IMR-90 (cell line): Measurements from ENCODE around the gene ADCY4. TPM values are rescaled to one million over a fixed set of nuclear protein-coding genes. Genes with fewer than 3 reads are reported as not detected.

Experiments used
- ATAC-seq: fragments of 200-7000 bp; cut with Tn5 transposase; 2 replicates; pipeline ENCODE4 v1.9.1; 2020; ENCODE audit warnings: low read depth, mild to moderate bottlenecking, moderate library complexity
- BruUV-seq: library from RNA; stranded (reverse); fragments of 400-500 nt; replicated peaks from 2 replicates; lab custom pipeline; 2021; lab: Mats Ljungman, UMichigan
- CTCF ChIA-PET: fragments of 300-600 bp; formaldehyde crosslinking; extraction: SDS; loops from one replicate; lab custom pipeline; 2021; ENCODE audit warnings: antibody characterized with exemption; lab: Yijun Ruan, JAX
- POLR2A ChIA-PET: fragments of 300-600 bp; sonication (Branson Sonifier 250); formaldehyde crosslinking; loops from one replicate; lab custom pipeline; 2022; ENCODE audit warnings: antibody characterized with exemption; ENCODE audit not compliant: unreplicated experiment; lab: Charles Lee
- DNase-seq: peaks from one replicate; pipeline ENCODE4 v3.0.0; 2013
- H2AFZ ChIP-seq: replicated peaks from 2 replicates; pipeline ENCODE3; 2013; ENCODE audit warnings: low read length, mild to moderate bottlenecking; ENCODE audit not compliant: poor library complexity
- H2AK5ac ChIP-seq: 2 replicates; pipeline ENCODE4 v1.6.1; 2013; ENCODE audit warnings: low read depth, low read length, inconsistent platforms
- H2AK9ac ChIP-seq: replicated peaks from 2 replicates; pipeline ENCODE3; 2013; ENCODE audit warnings: mild to moderate bottlenecking, low read depth, low read length, moderate library complexity; ENCODE audit not compliant: poor library complexity
- H2BK120ac ChIP-seq: 2 replicates; pipeline ENCODE4 v1.6.1; 2013; ENCODE audit warnings: low read depth, low read length, inconsistent platforms
- H2BK15ac ChIP-seq: 3 replicates; pipeline ENCODE4 v1.6.1; 2013; ENCODE audit warnings: low read depth, low read length, inconsistent platforms
- H2BK20ac ChIP-seq: 2 replicates; pipeline ENCODE4 v1.6.1; 2013; ENCODE audit warnings: low read depth, mild to moderate bottlenecking, inconsistent platforms, low read length, moderate library complexity
- H2BK5ac ChIP-seq: 2 replicates; pipeline ENCODE4 v1.6.1; 2013; ENCODE audit warnings: mild to moderate bottlenecking, low read depth, low read length, inconsistent platforms; ENCODE audit not compliant: poor library complexity, severe bottlenecking
- H3K14ac ChIP-seq: replicated peaks from 2 replicates; pipeline ENCODE4 v1.6.1; 2013; ENCODE audit warnings: low read depth, low read length, inconsistent platforms
- H3K18ac ChIP-seq: 2 replicates; pipeline ENCODE4 v1.6.1; 2013; ENCODE audit warnings: low read depth, low read length, control low read depth
- H3K23ac ChIP-seq: 2 replicates; pipeline ENCODE4 v1.6.1; 2013; ENCODE audit warnings: low read depth, low read length, inconsistent platforms
- H3K27ac ChIP-seq: 2 replicates; pipeline ENCODE4 v1.5.1; 2013; ENCODE audit warnings: mild to moderate bottlenecking, control low read depth, low read length; ENCODE audit not compliant: insufficient read depth
- H3K27me3 ChIP-seq: 2 replicates; pipeline ENCODE4 v1.6.1; 2013; ENCODE audit warnings: low read length; ENCODE audit not compliant: control insufficient read depth, insufficient read depth
- H3K36me3 ChIP-seq: 2 replicates; pipeline ENCODE4 v1.6.1; 2013; ENCODE audit warnings: low read length, mixed read lengths; ENCODE audit not compliant: control insufficient read depth, insufficient read depth
- H3K4ac ChIP-seq: 2 replicates; pipeline ENCODE4 v1.6.1; 2013; ENCODE audit warnings: low read depth, low read length, inconsistent platforms
- H3K4me1 ChIP-seq: 2 replicates; pipeline ENCODE4 v1.6.1; 2013; ENCODE audit warnings: low read length, mixed read lengths; ENCODE audit not compliant: control insufficient read depth, insufficient read depth
- H3K4me2 ChIP-seq: 2 replicates; pipeline ENCODE4 v1.6.1; 2013; ENCODE audit warnings: low read depth, mild to moderate bottlenecking, control low read depth, low read length, moderate library complexity
- H3K4me3 ChIP-seq: 2 replicates; pipeline ENCODE4 v1.5.1; 2013; ENCODE audit warnings: low read depth, mild to moderate bottlenecking, control low read depth, low read length, moderate library complexity; ENCODE audit not compliant: insufficient read depth
- H3K56ac ChIP-seq: 2 replicates; pipeline ENCODE4 v1.6.1; 2013; ENCODE audit warnings: low read length, inconsistent platforms; ENCODE audit not compliant: insufficient read depth; ENCODE audit errors: extremely low read depth
- H3K79me1 ChIP-seq, 2 experiments: 2 replicates each; pipeline ENCODE4 v1.6.1; 2013; ENCODE audit warnings: low read length in 2 of 2, inconsistent platforms in 1 of 2, low read depth in 1 of 2
- H3K9ac ChIP-seq: 2 replicates; pipeline ENCODE4 v1.6.1; 2013; ENCODE audit warnings: low read depth, low read length, control low read depth
- H3K9me1 ChIP-seq: 2 replicates; pipeline ENCODE4 v1.6.1; 2013; ENCODE audit warnings: low read length, inconsistent platforms; ENCODE audit not compliant: insufficient read depth
- H3K9me3 ChIP-seq: 2 replicates; pipeline ENCODE4 v1.6.1; 2013; ENCODE audit warnings: low read length; ENCODE audit not compliant: control insufficient read depth, insufficient read depth
- H4K20me1 ChIP-seq: 2 replicates; pipeline ENCODE4 v1.6.1; 2013; ENCODE audit warnings: low read length, inconsistent platforms; ENCODE audit not compliant: insufficient read depth
- H4K5ac ChIP-seq: 2 replicates; pipeline ENCODE4 v1.6.1; 2013; ENCODE audit warnings: mild to moderate bottlenecking, low read depth, low read length, control low read depth
- H4K8ac ChIP-seq, 2 experiments: 2 replicates each; pipeline ENCODE4 v1.6.1; 2013; ENCODE audit warnings: low read depth in 2 of 2, low read length in 2 of 2, control low read depth in 1 of 2, inconsistent platforms in 1 of 2
- H4K91ac ChIP-seq: 2 replicates; pipeline ENCODE4 v1.6.1; 2013; ENCODE audit warnings: low read depth, low read length, inconsistent platforms; ENCODE audit not compliant: insufficient read depth
- BHLHE40 ChIP-seq: fragments of 150-350 bp; IDR thresholded peaks from 2 replicates; pipeline ENCODE4 v1.6.1; 2016; ENCODE audit warnings: mild to moderate bottlenecking, low read depth, low read length
- CEBPB ChIP-seq: IDR thresholded peaks from 2 replicates; pipeline ENCODE4 v1.6.1; 2012; ENCODE audit warnings: low read depth, low read length, improper control_type of control experiment
- CHD1 ChIP-seq: IDR thresholded peaks from 2 replicates; pipeline ENCODE4 v1.6.1; 2012; ENCODE audit warnings: low read depth, low read length, improper control_type of control experiment
- CTCF ChIP-seq: conservative IDR thresholded peaks from 2 replicates; pipeline ENCODE4 v1.5.1; 2012; ENCODE audit warnings: mild to moderate bottlenecking, low read depth, low read length, improper control_type of control experiment
- FOS ChIP-seq: fragments of 150-350 bp; IDR thresholded peaks from 2 replicates; pipeline ENCODE4 v1.6.1; 2016; ENCODE audit warnings: low read depth, low read length
- MAFK ChIP-seq: IDR thresholded peaks from 2 replicates; pipeline ENCODE4 v1.6.1; 2012; ENCODE audit warnings: low read depth, low read length, improper control_type of control experiment
- MAZ ChIP-seq: IDR thresholded peaks from 2 replicates; pipeline ENCODE4 v1.6.1; 2012; ENCODE audit warnings: low read depth, mild to moderate bottlenecking, low read length, improper control_type of control experiment, moderate library complexity, borderline replicate concordance
- MXI1 ChIP-seq: IDR thresholded peaks from 2 replicates; pipeline ENCODE4 v1.6.1; 2012; ENCODE audit warnings: low read depth, mild to moderate bottlenecking, low read length, moderate library complexity, borderline replicate concordance
- NFE2L2 ChIP-seq: fragments of 150-350 bp; IDR thresholded peaks from 2 replicates; pipeline ENCODE4 v1.6.1; 2016; ENCODE audit warnings: low read depth, mild to moderate bottlenecking, low read length
- POLR2A ChIP-seq: IDR thresholded peaks from 2 replicates; pipeline ENCODE4 v1.6.1; 2012; ENCODE audit warnings: mild to moderate bottlenecking, low read depth, low read length
- RAD21 ChIP-seq: IDR thresholded peaks from 2 replicates; pipeline ENCODE4 v1.6.1; 2012; ENCODE audit warnings: low read length, improper control_type of control experiment
- RCOR1 ChIP-seq: IDR thresholded peaks from 2 replicates; pipeline ENCODE4 v1.6.1; 2012; ENCODE audit warnings: mild to moderate bottlenecking, low read length, improper control_type of control experiment; ENCODE audit not compliant: insufficient replicate concordance
- RFX5 ChIP-seq: IDR thresholded peaks from 2 replicates; pipeline ENCODE4 v1.8.0; 2012; ENCODE audit warnings: low read depth, mild to moderate bottlenecking, low read length, moderate library complexity
- SMC3 ChIP-seq: fragments of 150-350 bp; IDR thresholded peaks from 2 replicates; pipeline ENCODE4 v1.6.1; 2016; ENCODE audit warnings: low read depth, mild to moderate bottlenecking, antibody characterized with exemption, low read length, moderate library complexity
- WGBS, 2 experiments: methylation state at CpG; one replicate each; pipeline versions ENCODE4 v1.1.5 to v1.1.7; 2013; ENCODE audit warnings: missing lambda C conversion rate in 2 of 2; ENCODE audit not compliant: insufficient read length in 1 of 2; ENCODE audit errors: extremely low coverage in 2 of 2; 5-methylcytosine and 5-hydroxymethylcytosine counted together
- dilution Hi-C: fragments of 300-500 bp; cut with HindIII; formaldehyde crosslinking; loops from one replicate; pipeline ENCODE4 v1.14.3; 2018; ENCODE audit warnings: low sequenced_read_pairs; ENCODE audit not compliant: unreplicated experiment
- in situ Hi-C: fragments of 300-500 bp; cut with MboI; formaldehyde crosslinking; loops from 3 replicates; pipeline ENCODE4 v1.14.3; 2019; ENCODE audit warnings: low sequenced_read_pairs, inconsistent platforms, mixed read lengths
- intact Hi-C: fragments of 100-400 bp; cut with micrococcal nuclease; formaldehyde crosslinking; loops from 2 replicates; pipeline ENCODE4 v1.10.0; 2022
- polyA plus RNA-seq, 3 experiments: library from polyadenylated mRNA; depleted of rRNA; stranded (reverse); fragments of >200 nt; gene quantifications; 2 replicates each; pipeline ENCODE4 v1.2.3, GENCODE V29; 2012; ENCODE audit warnings: low replicate concordance in 1 of 3
- total RNA-seq: library from RNA; depleted of rRNA; stranded (reverse); fragments of >200 nt; gene quantifications from 2 replicates; pipeline ENCODE4 v1.2.3, GENCODE V29; 2012
- TF ChIP-seq, protein P1 (sequence below): fragments of 150-350 bp; IDR thresholded peaks from 2 replicates; pipeline ENCODE4 v1.6.1; 2017; ENCODE audit warnings: mild to moderate bottlenecking, antibody characterized with exemption, low read length, low read depth

The ADCY4 gene
- total and polyA plus RNA-seq, 2 of the 4 experiments (the other 2 are of a cell fraction) = not detected

- in situ Hi-C loops = no loop called here
- ATAC-seq = no peak
- H4K91ac ChIP-seq = no peak overlapping the region
- TF ChIP-seq BHLHE40 (no peak), SMC3 (no peak), CEBPB (no peak), FOS (no peak), RFX5 (no peak), MXI1 (no peak), MAFK (no peak), POLR2A (no peak), CTCF (no peak), CHD1 (no peak), NFE2L2 (no peak), MAZ (no peak), RCOR1 (no peak), RAD21 (no peak)
- TF ChIP-seq, protein P1, sequence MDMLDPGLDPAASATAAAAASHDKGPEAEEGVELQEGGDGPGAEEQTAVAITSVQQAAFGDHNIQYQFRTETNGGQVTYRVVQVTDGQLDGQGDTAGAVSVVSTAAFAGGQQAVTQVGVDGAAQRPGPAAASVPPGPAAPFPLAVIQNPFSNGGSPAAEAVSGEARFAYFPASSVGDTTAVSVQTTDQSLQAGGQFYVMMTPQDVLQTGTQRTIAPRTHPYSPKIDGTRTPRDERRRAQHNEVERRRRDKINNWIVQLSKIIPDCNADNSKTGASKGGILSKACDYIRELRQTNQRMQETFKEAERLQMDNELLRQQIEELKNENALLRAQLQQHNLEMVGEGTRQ = no peak
Measured at GRCh38 chr14:24308342-24309124, 26.3 kb downstream of the ADCY4 start.

More at GRCh38 chr14:24308342-24309124, 26.3 kb downstream of the ADCY4 start:
- Histone ChIP-seq H3K36me3 (peaks cover 30% of the 10 kb centered on the region), H4K20me1 (peaks cover 8% of the 10 kb centered on the region; the same call in 1 of the 2 replicates), H3K9ac (no peak overlapping the region), H4K8ac (no peak overlapping the region), H4K5ac (no peak overlapping the region), H2AK5ac (no peak overlapping the region), H2BK120ac (no peak overlapping the region), H3K9me1 (peaks cover 5% of the 10 kb centered on the region; the same call in 1 of the 2 replicates), H2BK5ac (no peak overlapping the region), H3K23ac (no peak overlapping the region), H3K14ac (no peak overlapping the region), H2AFZ (no peak overlapping the region), H3K4me3 (no peak overlapping the region), H2AK9ac (no peak overlapping the region), H3K9me3 (no peaks in the 10 kb centered on the region), H3K79me1 (peaks cover 3 to 8% of the 10 kb centered on the region in 2 experiments; a peak in 1 of 4 replicates), H3K4me1 (peaks cover 10% of the 10 kb centered on the region; the same call in 1 of the 2 replicates), H3K56ac (no peak overlapping the region), H3K27me3 (no peaks in the 10 kb centered on the region), H3K18ac (no peak overlapping the region), H2BK20ac (no peak overlapping the region), H3K27ac (no peak overlapping the region), H3K4me2 (no peak overlapping the region), H3K4ac (no peak overlapping the region), H2BK15ac (no peak overlapping the region)
- DNase-seq = no peak
- POLR2A ChIA-PET = no interaction called here
- no TSS peak for BruUV-seq
- CTCF ChIA-PET = interaction anchor here (0.6 to 4.1 kb wide), 14 partner anchors 9 to 250 kb away, joined by 3 to 20 read pairs (median 4); partner anchors contain the start of genes DHRS1, NOP9 and TINF2
- intact Hi-C loops = no loop called here
- 94% methylated on average over 2 of the region's 7 CpGs; no CpG with 5 or more reads in 1 of the 2 experiments for WGBS, 2 experiments
- dilution Hi-C loops = no loop called here
